ENCODE results near the gene RCAN1.
A peak's percentile ranks its signal among the peaks of the same experiment; 100 is the strongest.

Gene RCAN1

DNA sequence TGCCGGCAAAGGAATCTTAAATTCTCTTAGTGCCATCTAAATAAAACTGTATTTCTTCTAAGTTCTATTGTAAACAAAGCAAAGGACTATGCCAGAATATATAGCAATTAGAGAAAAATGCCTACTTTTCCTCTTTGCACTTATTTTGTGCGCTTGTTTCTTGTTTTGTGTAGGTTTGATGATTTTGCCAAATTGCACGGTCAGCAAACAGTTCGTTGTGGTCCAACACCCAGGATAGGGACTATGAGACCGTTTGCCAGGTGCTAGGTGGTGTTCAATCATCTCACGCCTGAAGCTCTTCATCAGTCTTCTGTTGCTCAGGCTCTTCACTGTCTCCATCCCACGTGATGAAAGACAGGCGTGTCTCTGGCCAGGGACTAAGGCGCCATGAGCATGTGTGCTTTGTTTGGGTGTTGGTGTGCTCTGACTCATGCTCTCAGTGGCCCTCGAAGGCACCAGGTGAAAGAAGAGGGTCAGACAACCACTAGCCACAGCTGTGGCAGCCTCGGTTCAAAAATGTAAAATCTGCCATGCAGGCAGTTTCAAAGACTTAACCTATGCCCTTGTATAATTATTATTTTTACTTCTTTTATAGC, 66.0 kb downstream of the RCAN1 start:
- H3K4me3 ChIP-seq (ENCODE audit: low read length in 2 of 2) = no peak overlapping the region
- peaks cover 20 to 46% of the 10 kb centered on the region in 2 donors for H3K4me1 ChIP-seq (ENCODE audit: control insufficient read depth in 2 of 2, insufficient read depth in 2 of 2, low read length in 2 of 2)

DNA sequence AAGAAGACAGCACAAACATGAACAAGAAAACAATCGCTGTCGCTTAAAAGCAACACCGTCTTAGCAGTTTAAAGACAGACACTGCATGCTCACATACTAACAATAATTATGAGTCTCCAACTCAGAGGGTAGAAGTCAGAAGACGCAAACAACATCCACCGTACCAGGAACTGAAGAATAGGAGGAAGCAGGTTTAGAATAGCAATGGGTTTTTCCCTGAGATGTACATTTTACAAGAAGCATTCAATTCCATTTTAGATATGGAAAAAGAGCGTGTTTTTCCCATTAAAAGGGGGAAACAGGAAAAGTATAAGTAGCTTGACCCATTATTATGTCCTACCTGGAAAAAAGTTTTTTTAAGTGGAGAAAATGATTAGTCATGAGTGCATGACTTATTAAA, 68.4 kb downstream of the RCAN1 start:
- Histone ChIP-seq H3K27ac (ENCODE audit: low read depth in 2 of 2, low read length in 2 of 2) (peak overlapping the region in 1 of 2 donors; percentile 17), H3K9ac (ENCODE audit: low read depth in 1 of 2, low read length in 2 of 2) (no peak overlapping the region), H3K4me1 (ENCODE audit: control insufficient read depth in 2 of 2, insufficient read depth in 2 of 2, low read length in 2 of 2) (peaks cover 20 to 45% of the 10 kb centered on the region in 2 donors), H3K27me3 (ENCODE audit: control insufficient read depth in 2 of 2, insufficient read depth in 2 of 2, low read length in 2 of 2) (no peaks in the 10 kb centered on the region), H3K4me3 (ENCODE audit: low read length in 2 of 2) (no peak overlapping the region), H3K9me3 (ENCODE audit: control insufficient read depth in 2 of 2, low read length in 2 of 2) (no peaks in the 10 kb centered on the region), H3K36me3 (ENCODE audit: control insufficient read depth in 2 of 2, insufficient read depth in 2 of 2, low read length in 2 of 2) (no peaks in the 10 kb centered on the region)

More for the DNA sequence above, 66.0 kb downstream of the RCAN1 start:
- no peak overlapping the region for H3K9ac ChIP-seq (ENCODE audit: low read depth in 1 of 2, low read length in 2 of 2)
- no peaks in the 10 kb centered on the region for H3K9me3 ChIP-seq (ENCODE audit: control insufficient read depth in 2 of 2, low read length in 2 of 2)
- no peaks in the 10 kb centered on the region for H3K36me3 ChIP-seq (ENCODE audit: control insufficient read depth in 2 of 2, insufficient read depth in 2 of 2, low read length in 2 of 2)
- H3K27me3 ChIP-seq (ENCODE audit: control insufficient read depth in 2 of 2, insufficient read depth in 2 of 2, low read length in 2 of 2) = no peaks in the 10 kb centered on the region
- no peak overlapping the region for H3K27ac ChIP-seq (ENCODE audit: low read depth in 2 of 2, low read length in 2 of 2)

DNA sequence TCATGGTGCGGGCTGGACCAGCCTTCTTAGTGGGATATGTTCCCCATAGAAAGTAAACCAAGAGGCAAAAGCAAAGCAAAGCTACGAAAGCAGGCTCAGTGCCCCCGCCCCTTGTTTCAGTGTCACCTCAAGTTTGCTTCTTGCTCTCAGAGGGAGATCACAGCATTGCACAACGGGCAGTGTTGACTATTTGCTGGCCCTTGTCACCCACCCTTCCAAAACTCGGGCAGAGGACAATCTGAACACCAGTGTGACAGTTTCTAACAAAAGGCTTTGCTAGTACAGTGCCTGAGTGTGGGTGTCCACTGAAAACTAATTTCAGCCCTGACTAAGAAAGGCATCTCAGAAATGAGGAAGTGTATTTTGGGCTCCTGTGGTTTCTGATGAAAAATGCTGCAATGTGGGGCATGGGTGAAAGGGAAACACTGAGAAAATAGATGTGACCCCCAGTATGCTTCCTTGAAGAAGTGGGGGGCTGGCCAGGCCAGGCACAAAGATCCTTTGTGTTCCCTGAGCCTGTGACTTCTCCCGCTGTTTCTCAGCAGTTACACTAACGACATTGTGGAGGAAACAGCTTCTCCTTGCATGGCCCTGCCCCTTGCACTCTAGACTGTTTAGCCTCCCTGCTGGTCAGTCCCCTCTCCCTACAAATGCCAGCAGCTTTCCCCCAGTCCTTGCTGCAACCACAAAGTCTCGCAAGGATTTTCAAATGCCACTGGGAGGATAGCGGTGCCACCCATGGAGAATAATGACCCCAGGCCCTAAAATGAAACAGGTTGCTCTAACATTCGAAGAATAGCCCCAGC, 69.6 kb downstream of the RCAN1 start:
- H3K4me3 ChIP-seq (ENCODE audit: low read length in 2 of 2) = peak overlapping the region; percentile 10 to 26
- H3K27me3 ChIP-seq (ENCODE audit: control insufficient read depth in 2 of 2, insufficient read depth in 2 of 2, low read length in 2 of 2) = no peaks in the 10 kb centered on the region
- no peaks in the 10 kb centered on the region for H3K36me3 ChIP-seq (ENCODE audit: control insufficient read depth in 2 of 2, insufficient read depth in 2 of 2, low read length in 2 of 2)
- no peaks in the 10 kb centered on the region for H3K9me3 ChIP-seq (ENCODE audit: control insufficient read depth in 2 of 2, low read length in 2 of 2)
- peaks cover 20 to 45% of the 10 kb centered on the region in 2 donors for H3K4me1 ChIP-seq (ENCODE audit: control insufficient read depth in 2 of 2, insufficient read depth in 2 of 2, low read length in 2 of 2)
- H3K9ac ChIP-seq (ENCODE audit: low read depth in 1 of 2, low read length in 2 of 2) = peak overlapping the region; percentile 43 to 50
- H3K27ac ChIP-seq (ENCODE audit: low read depth in 2 of 2, low read length in 2 of 2) = peak overlapping the region; percentile 85 to 93

GRCh38 chr21:34544032-34544496, 70.8 kb downstream of the RCAN1 start:
- H3K27ac ChIP-seq (ENCODE audit: low read depth in 2 of 2, low read length in 2 of 2) = peak overlapping the region; percentile 85 to 93
- no peaks in the 10 kb centered on the region for H3K27me3 ChIP-seq (ENCODE audit: control insufficient read depth in 2 of 2, insufficient read depth in 2 of 2, low read length in 2 of 2)
- H3K36me3 ChIP-seq (ENCODE audit: control insufficient read depth in 2 of 2, insufficient read depth in 2 of 2, low read length in 2 of 2) = no peaks in the 10 kb centered on the region
- peak overlapping the region in 1 of 2 donors; percentile 9 for H3K4me3 ChIP-seq (ENCODE audit: low read length in 2 of 2)
- no peaks in the 10 kb centered on the region for H3K9me3 ChIP-seq (ENCODE audit: control insufficient read depth in 2 of 2, low read length in 2 of 2)
- H3K4me1 ChIP-seq (ENCODE audit: control insufficient read depth in 2 of 2, insufficient read depth in 2 of 2, low read length in 2 of 2) = peaks cover 20 to 45% of the 10 kb centered on the region in 2 donors
- H3K9ac ChIP-seq (ENCODE audit: low read depth in 1 of 2, low read length in 2 of 2) = peak overlapping the region in 1 of 2 donors; percentile 18

- no peaks in the 10 kb centered on the region for H3K27me3 ChIP-seq (ENCODE audit: control insufficient read depth in 2 of 2, insufficient read depth in 2 of 2, low read length in 2 of 2)
- H3K9ac ChIP-seq (ENCODE audit: low read depth in 1 of 2, low read length in 2 of 2) = no peak overlapping the region
- peak overlapping the region in 1 of 2 donors; percentile 14 for H3K4me3 ChIP-seq (ENCODE audit: low read length in 2 of 2)
- H3K36me3 ChIP-seq (ENCODE audit: control insufficient read depth in 2 of 2, insufficient read depth in 2 of 2, low read length in 2 of 2) = no peaks in the 10 kb centered on the region
- no peaks in the 10 kb centered on the region for H3K9me3 ChIP-seq (ENCODE audit: control insufficient read depth in 2 of 2, low read length in 2 of 2)
- peak overlapping the region; percentile 85 to 93 for H3K27ac ChIP-seq (ENCODE audit: low read depth in 2 of 2, low read length in 2 of 2)
- H3K4me1 ChIP-seq (ENCODE audit: control insufficient read depth in 2 of 2, insufficient read depth in 2 of 2, low read length in 2 of 2) = peaks cover 20 to 42% of the 10 kb centered on the region in 2 donors
These were observed 71.9 kb downstream of the RCAN1 start for GRCh38 chr21:34543017-34543416.

GRCh38 chr21:34540206-34540605, 74.7 kb downstream of the RCAN1 start:
- peaks cover 14 to 29% of the 10 kb centered on the region in 2 donors for H3K4me1 ChIP-seq (ENCODE audit: control insufficient read depth in 2 of 2, insufficient read depth in 2 of 2, low read length in 2 of 2)
- H3K27ac ChIP-seq (ENCODE audit: low read depth in 2 of 2, low read length in 2 of 2) = no peak overlapping the region
- H3K4me3 ChIP-seq (ENCODE audit: low read length in 2 of 2) = no peak overlapping the region

DNA sequence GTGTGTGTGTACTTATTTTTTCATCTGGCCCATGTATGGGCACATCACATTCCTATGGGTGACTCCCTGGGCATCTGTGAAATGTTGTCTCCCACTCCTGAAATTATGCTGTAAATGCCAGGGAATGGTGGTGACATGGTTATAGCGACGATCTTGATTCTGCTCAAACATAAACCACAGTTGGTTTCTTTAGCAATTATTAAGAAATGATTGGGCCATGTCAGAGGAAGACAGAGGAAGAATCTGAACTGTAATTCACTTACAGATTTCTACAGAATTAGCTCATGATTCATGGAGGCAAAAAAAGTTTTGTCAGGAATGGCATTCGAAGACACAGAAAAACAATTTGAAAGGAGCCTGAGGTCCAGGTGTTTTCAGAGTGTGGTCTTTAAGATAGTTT, 77.1 kb downstream of the RCAN1 start:
- H3K9ac ChIP-seq (ENCODE audit: low read depth in 1 of 2, low read length in 2 of 2) = no peak overlapping the region
- H3K27ac ChIP-seq (ENCODE audit: low read depth in 2 of 2, low read length in 2 of 2) = no peak overlapping the region
- no peaks in the 10 kb centered on the region for H3K9me3 ChIP-seq (ENCODE audit: control insufficient read depth in 2 of 2, low read length in 2 of 2)
- peaks cover 0 to 9% of the 10 kb centered on the region in 2 donors for H3K4me1 ChIP-seq (ENCODE audit: control insufficient read depth in 2 of 2, insufficient read depth in 2 of 2, low read length in 2 of 2)
- H3K27me3 ChIP-seq (ENCODE audit: control insufficient read depth in 2 of 2, insufficient read depth in 2 of 2, low read length in 2 of 2) = no peaks in the 10 kb centered on the region
- H3K36me3 ChIP-seq (ENCODE audit: control insufficient read depth in 2 of 2, insufficient read depth in 2 of 2, low read length in 2 of 2) = no peaks in the 10 kb centered on the region
- no peak overlapping the region for H3K4me3 ChIP-seq (ENCODE audit: low read length in 2 of 2)

More at GRCh38 chr21:34540206-34540605, 74.7 kb downstream of the RCAN1 start:
- no peaks in the 10 kb centered on the region for H3K36me3 ChIP-seq (ENCODE audit: control insufficient read depth in 2 of 2, insufficient read depth in 2 of 2, low read length in 2 of 2)
- H3K9me3 ChIP-seq (ENCODE audit: control insufficient read depth in 2 of 2, low read length in 2 of 2) = no peaks in the 10 kb centered on the region
- H3K9ac ChIP-seq (ENCODE audit: low read depth in 1 of 2, low read length in 2 of 2) = no peak overlapping the region
- H3K27me3 ChIP-seq (ENCODE audit: control insufficient read depth in 2 of 2, insufficient read depth in 2 of 2, low read length in 2 of 2) = no peaks in the 10 kb centered on the region

GRCh38 chr21:34536820-34537219, 78.1 kb downstream of the RCAN1 start:
- Histone ChIP-seq H3K4me1 (ENCODE audit: control insufficient read depth in 2 of 2, insufficient read depth in 2 of 2, low read length in 2 of 2) (no peaks in the 10 kb centered on the region), H3K27ac (ENCODE audit: low read depth in 2 of 2, low read length in 2 of 2) (no peak overlapping the region), H3K27me3 (ENCODE audit: control insufficient read depth in 2 of 2, insufficient read depth in 2 of 2, low read length in 2 of 2) (no peaks in the 10 kb centered on the region), H3K36me3 (ENCODE audit: control insufficient read depth in 2 of 2, insufficient read depth in 2 of 2, low read length in 2 of 2) (no peaks in the 10 kb centered on the region), H3K4me3 (ENCODE audit: low read length in 2 of 2) (no peak overlapping the region), H3K9ac (ENCODE audit: low read depth in 1 of 2, low read length in 2 of 2) (no peak overlapping the region), H3K9me3 (ENCODE audit: control insufficient read depth in 2 of 2, low read length in 2 of 2) (no peaks in the 10 kb centered on the region)

- Histone ChIP-seq H3K9ac (ENCODE audit: low read depth in 1 of 2, low read length in 2 of 2) (no peak overlapping the region), H3K27me3 (ENCODE audit: control insufficient read depth in 2 of 2, insufficient read depth in 2 of 2, low read length in 2 of 2) (no peaks in the 10 kb centered on the region), H3K4me1 (ENCODE audit: control insufficient read depth in 2 of 2, insufficient read depth in 2 of 2, low read length in 2 of 2) (no peaks in the 10 kb centered on the region), H3K4me3 (ENCODE audit: low read length in 2 of 2) (no peak overlapping the region), H3K36me3 (ENCODE audit: control insufficient read depth in 2 of 2, insufficient read depth in 2 of 2, low read length in 2 of 2) (no peaks in the 10 kb centered on the region), H3K27ac (ENCODE audit: low read depth in 2 of 2, low read length in 2 of 2) (no peak overlapping the region), H3K9me3 (ENCODE audit: control insufficient read depth in 2 of 2, low read length in 2 of 2) (no peaks in the 10 kb centered on the region)
These were observed 78.6 kb downstream of the RCAN1 start for GRCh38 chr21:34536311-34536710.

GRCh38 chr21:34535886-34536285, 79.0 kb downstream of the RCAN1 start:
- Histone ChIP-seq H3K27me3 (ENCODE audit: control insufficient read depth in 2 of 2, insufficient read depth in 2 of 2, low read length in 2 of 2) (no peaks in the 10 kb centered on the region), H3K27ac (ENCODE audit: low read depth in 2 of 2, low read length in 2 of 2) (no peak overlapping the region), H3K36me3 (ENCODE audit: control insufficient read depth in 2 of 2, insufficient read depth in 2 of 2, low read length in 2 of 2) (no peaks in the 10 kb centered on the region), H3K9ac (ENCODE audit: low read depth in 1 of 2, low read length in 2 of 2) (no peak overlapping the region), H3K9me3 (ENCODE audit: control insufficient read depth in 2 of 2, low read length in 2 of 2) (no peaks in the 10 kb centered on the region), H3K4me3 (ENCODE audit: low read length in 2 of 2) (no peak overlapping the region), H3K4me1 (ENCODE audit: control insufficient read depth in 2 of 2, insufficient read depth in 2 of 2, low read length in 2 of 2) (no peaks in the 10 kb centered on the region)
